Stimulated activated CD4-positive, alpha-beta T cell treated with anti-CD3 and anti-CD28 coated beads, TNF-alpha, amount 100 ng/mL, for 24 hours (primary cell): ENCODE results near the gene QSER1.
"Not testable (repeated sequence)": the region's sequence is repeated elsewhere in the genome, so short reads cannot be mapped to it uniquely, and the experiment has no call there.

Source experiments
- DNase-seq, 3 experiments: peaks; one replicate each; pipeline ENCODE4 v3.0.0-alpha.2; 2020; ENCODE audit warnings: low read depth in 3 of 3

Gene QSER1

GRCh38 chr11:32892355-32893092 lies at the start of gene QSER1:
QSER1 (plus strand) TSS chr11:32892811; CDS start chr11:32893126, 315 bp downstream.
- peak; percentile 49 to 72 (median 52) for DNase-seq

- DNase-seq = no peak
Measured at GRCh38 chr11:32843544-32843943, 49.1 kb upstream of the QSER1 start.

- no peak for DNase-seq
Measured at GRCh38 chr11:32847511-32847910, 45.1 kb upstream of the QSER1 start.

GRCh38 chr11:32849761-32850160 lies 42.9 kb upstream of the QSER1 start:
- no peak for DNase-seq

- DNase-seq = no peak
Measured at GRCh38 chr11:32851251-32851650, 41.4 kb upstream of the QSER1 start.

GRCh38 chr11:32852207-32852606 lies 40.4 kb upstream of the QSER1 start:
- DNase-seq = no peak

GRCh38 chr11:32855601-32856000 lies 37.0 kb upstream of the QSER1 start:
- DNase-seq = no peak

GRCh38 chr11:32858731-32859130 lies 33.9 kb upstream of the QSER1 start:
- DNase-seq = no peak

- DNase-seq = no peak
Measured at GRCh38 chr11:32861850-32862577, 30.6 kb upstream of the QSER1 start.

- DNase-seq = no peak
Measured at GRCh38 chr11:32864555-32864954, 28.1 kb upstream of the QSER1 start.

- DNase-seq = not testable (repeated sequence)
Measured at GRCh38 chr11:32868752-32869151, 23.9 kb upstream of the QSER1 start.

GRCh38 chr11:32870676-32871075 lies 21.9 kb upstream of the QSER1 start:
- DNase-seq = peak in 1 of 3 experiments; percentile 18

- no peak for DNase-seq
Measured at GRCh38 chr11:32874132-32874531, 18.5 kb upstream of the QSER1 start.

GRCh38 chr11:32881286-32881685 lies 11.3 kb upstream of the QSER1 start:
- no peak for DNase-seq

- DNase-seq = no peak
Measured at GRCh38 chr11:32883421-32883820, 9.2 kb upstream of the QSER1 start.

- DNase-seq = no peak
Measured at GRCh38 chr11:32884023-32884422, 8.6 kb upstream of the QSER1 start.

- no peak for DNase-seq
Measured at GRCh38 chr11:32884770-32885384, 7.7 kb upstream of the QSER1 start.

- no peak for DNase-seq
Measured at GRCh38 chr11:32885556-32885955, 7.1 kb upstream of the QSER1 start.

GRCh38 chr11:32886180-32886579 lies 6.4 kb upstream of the QSER1 start:
- DNase-seq = no peak

- DNase-seq = not testable (repeated sequence)
Measured at GRCh38 chr11:32887707-32888383, 4.8 kb upstream of the QSER1 start.

GRCh38 chr11:32888384-32888710 lies 4.3 kb upstream of the QSER1 start:
- not testable (repeated sequence) for DNase-seq

- no peak for DNase-seq
Measured at GRCh38 chr11:32888805-32889204, 3.8 kb upstream of the QSER1 start.
